OCI-LY7 (cell line): ENCODE results near the gene DEDD2. TPM values are rescaled to one million over a fixed set of nuclear protein-coding genes. Genes with fewer than 3 reads are reported as not detected.

Experiments used
- BruUV-seq: library from RNA; stranded (reverse); fragments of 400-500 nt; replicated peaks from 2 replicates; lab custom pipeline; 2021; lab: Mats Ljungman, UMichigan
- CTCF ChIA-PET: fragments of 300-600 bp; sonication (Branson Sonifier 250); formaldehyde crosslinking; loops from one replicate; lab custom pipeline; 2022; ENCODE audit warnings: antibody characterized with exemption; ENCODE audit not compliant: unreplicated experiment; lab: Charles Lee
- POLR2A ChIA-PET: fragments of 300-600 bp; sonication (Branson Sonifier 250); formaldehyde crosslinking; loops from one replicate; lab custom pipeline; 2022; ENCODE audit warnings: antibody characterized with exemption; lab: Charles Lee
- DNase-seq: peaks from one replicate; pipeline ENCODE4 v3.0.0-alpha.2; 2015; ENCODE audit warnings: low spot score
- H2AFZ ChIP-seq: fragments of 200-600 bp; sonication (generic), shearing (Covaris generic); 2 replicates; pipeline ENCODE4 v1.6.1; 2014; ENCODE audit warnings: mild to moderate bottlenecking, antibody characterized with exemption, low read length, moderate library complexity
- H3K27ac ChIP-seq: fragments of 200-600 bp; sonication (generic); 2 replicates; pipeline ENCODE4 v1.5.1; 2014; ENCODE audit warnings: mixed run types, low read depth, mild to moderate bottlenecking, moderate library complexity, low read length, inconsistent platforms; ENCODE audit not compliant: poor library complexity, severe bottlenecking
- H3K36me3 ChIP-seq: fragments of 200-600 bp; sonication (generic); 2 replicates; pipeline ENCODE4 v1.6.1; 2014; ENCODE audit warnings: mild to moderate bottlenecking, antibody characterized with exemption, low read length, moderate library complexity, mixed read lengths; ENCODE audit not compliant: insufficient read depth
- H3K4me1 ChIP-seq: fragments of 200-600 bp; sonication (generic); 2 replicates; pipeline ENCODE4 v1.5.1; 2014; ENCODE audit warnings: mild to moderate bottlenecking, low read length; ENCODE audit not compliant: insufficient read depth, poor library complexity, severe bottlenecking
- H3K4me2 ChIP-seq: fragments of 200-600 bp; sonication (generic); 2 replicates; pipeline ENCODE4 v1.6.1; 2014; ENCODE audit warnings: mild to moderate bottlenecking, low read length
- H3K4me3 ChIP-seq: fragments of 200-600 bp; sonication (generic); 2 replicates; pipeline ENCODE4 v1.5.1; 2014; ENCODE audit warnings: mild to moderate bottlenecking, low read depth, low read length; ENCODE audit not compliant: poor library complexity, severe bottlenecking
- H3K79me2 ChIP-seq: fragments of 200-600 bp; sonication (generic); 2 replicates; pipeline ENCODE4 v1.6.1; 2016; ENCODE audit warnings: low read depth, mild to moderate bottlenecking, low read length, moderate library complexity, mixed read lengths; ENCODE audit not compliant: insufficient read depth
- H3K9me2 ChIP-seq: fragments of 200-600 bp; sonication (generic); 2 replicates; pipeline ENCODE4 v1.6.1; 2016; ENCODE audit warnings: mild to moderate bottlenecking, low read length, mixed read lengths; ENCODE audit not compliant: insufficient read depth
- H3K9me3 ChIP-seq: fragments of 200-600 bp; sonication (generic); 2 replicates; pipeline ENCODE4 v1.6.1; 2014; ENCODE audit warnings: mild to moderate bottlenecking, mixed run types, low read length, mixed read lengths
- H4K20me1 ChIP-seq: fragments of 200-600 bp; sonication (generic); 2 replicates; pipeline ENCODE4 v1.6.1; 2014; ENCODE audit warnings: mild to moderate bottlenecking, antibody characterized with exemption, low read length, moderate library complexity, mixed read lengths; ENCODE audit not compliant: insufficient read depth
- CTCF ChIP-seq: fragments of 200-600 bp; sonication (generic); conservative IDR thresholded peaks from 2 replicates; pipeline ENCODE4 v1.5.1; 2014; ENCODE audit warnings: mild to moderate bottlenecking, antibody characterized with exemption, low read length, moderate library complexity, mixed read lengths
- EZH2phosphoT487 ChIP-seq: fragments of 200-600 bp; sonication (generic); IDR thresholded peaks from 2 replicates; pipeline ENCODE4 v1.6.1; 2018; ENCODE audit warnings: low read depth, borderline replicate concordance, mild to moderate bottlenecking, mixed run types, antibody characterized with exemption, low read length, moderate library complexity, mixed read lengths
- intact Hi-C: fragments of 100-400 bp; cut with micrococcal nuclease; formaldehyde crosslinking; loops from one replicate; pipeline ENCODE4 v1.10.0; 2022; ENCODE audit not compliant: unreplicated experiment
- total RNA-seq, 2 experiments: library from RNA; depleted of rRNA in 1 of 2; stranded (reverse); fragments of >200 nt in 1 of 2; shearing (Covaris generic) in 1 of 2; gene quantifications; 2 replicates each; pipeline ENCODE4 v1.2.3, GENCODE V29; 2014 to 2022

The DEDD2 gene
- total RNA-seq, 2 experiments from 2014 or later: 15.5 to 41.9 TPM

- intact Hi-C loops: no loop called here
- POLR2A ChIA-PET: no interaction called here
- no peaks in the 10 kb centered on the region for H3K36me3 ChIP-seq
- no peak overlapping the region for H3K27ac ChIP-seq
- H3K4me3 ChIP-seq: no peak overlapping the region
- H3K9me3 ChIP-seq: no peaks in the 10 kb centered on the region
- CTCF ChIA-PET: no interaction called here
- H4K20me1 ChIP-seq: no peaks in the 10 kb centered on the region
- no peaks in the 10 kb centered on the region for H3K79me2 ChIP-seq
- H3K4me1 ChIP-seq: peaks cover 25% of the 10 kb centered on the region
- no peak for DNase-seq
- BruUV-seq: no TSS peak
- no peaks in the 10 kb centered on the region for H3K9me2 ChIP-seq
- no peak overlapping the region for H3K4me2 ChIP-seq
- TF ChIP-seq CTCF: no peak
- TF ChIP-seq EZH2phosphoT487: no peak
- no peak overlapping the region for H2AFZ ChIP-seq
These were observed 43.3 kb downstream of the DEDD2 start for GRCh38 chr19:42174188-42174587.

- Histone ChIP-seq H3K79me2 (no peaks in the 10 kb centered on the region), H3K9me2 (no peaks in the 10 kb centered on the region), H3K9me3 (no peaks in the 10 kb centered on the region), H3K4me2 (no peak overlapping the region), H3K36me3 (no peaks in the 10 kb centered on the region), H2AFZ (no peak overlapping the region), H3K4me1 (peaks cover 25% of the 10 kb centered on the region), H3K27ac (no peak overlapping the region), H4K20me1 (no peaks in the 10 kb centered on the region), H3K4me3 (no peak overlapping the region)
- DNase-seq: no peak
- ChIA-PET POLR2A (no interaction called here), CTCF (no interaction called here)
- intact Hi-C loops: no loop called here
- TF ChIP-seq CTCF (no peak), EZH2phosphoT487 (no peak)
- BruUV-seq: no TSS peak
These were observed 43.8 kb downstream of the DEDD2 start for GRCh38 chr19:42173695-42174094.

GRCh38 chr19:42172261-42172660 lies 45.2 kb downstream of the DEDD2 start:
- no peak for TF ChIP-seq CTCF
- no peak for TF ChIP-seq EZH2phosphoT487
- Histone ChIP-seq H3K4me2 (no peak overlapping the region), H3K9me2 (no peaks in the 10 kb centered on the region), H4K20me1 (no peaks in the 10 kb centered on the region), H3K27ac (no peak overlapping the region), H3K4me1 (peaks cover 10% of the 10 kb centered on the region), H3K4me3 (no peak overlapping the region), H3K79me2 (no peaks in the 10 kb centered on the region), H3K36me3 (no peaks in the 10 kb centered on the region), H2AFZ (no peak overlapping the region), H3K9me3 (no peaks in the 10 kb centered on the region)
- ChIA-PET POLR2A (no interaction called here), CTCF (no interaction called here)
- BruUV-seq: no TSS peak
- no peak for DNase-seq
- intact Hi-C loops: no loop called here
